Neural progenitor cell (in vitro differentiated cells): Measurements from ENCODE around the gene OR2T2.
"Not testable (repeated sequence)": the region's sequence is repeated elsewhere in the genome, so short reads cannot be mapped to it uniquely, and the experiment has no call there.

Experiments used
- EZH2 ChIP-seq: fragments of 200-600 bp; sonication (generic); IDR thresholded peaks from 2 replicates; pipeline ENCODE4 v1.6.1; 2017; ENCODE audit warnings: antibody characterized with exemption, mild to moderate bottlenecking, moderate library complexity
- TF ChIP-seq, protein P1 (sequence below): fragments of 200-600 bp; sonication (generic); IDR thresholded peaks from 2 replicates; pipeline ENCODE4 v1.5.1; 2017; ENCODE audit warnings: antibody characterized with exemption, mild to moderate bottlenecking

GRCh38 chr1:248449821-248450465 is 4.5 kb downstream of the OR2T2 start:
- TF ChIP-seq, protein P1, sequence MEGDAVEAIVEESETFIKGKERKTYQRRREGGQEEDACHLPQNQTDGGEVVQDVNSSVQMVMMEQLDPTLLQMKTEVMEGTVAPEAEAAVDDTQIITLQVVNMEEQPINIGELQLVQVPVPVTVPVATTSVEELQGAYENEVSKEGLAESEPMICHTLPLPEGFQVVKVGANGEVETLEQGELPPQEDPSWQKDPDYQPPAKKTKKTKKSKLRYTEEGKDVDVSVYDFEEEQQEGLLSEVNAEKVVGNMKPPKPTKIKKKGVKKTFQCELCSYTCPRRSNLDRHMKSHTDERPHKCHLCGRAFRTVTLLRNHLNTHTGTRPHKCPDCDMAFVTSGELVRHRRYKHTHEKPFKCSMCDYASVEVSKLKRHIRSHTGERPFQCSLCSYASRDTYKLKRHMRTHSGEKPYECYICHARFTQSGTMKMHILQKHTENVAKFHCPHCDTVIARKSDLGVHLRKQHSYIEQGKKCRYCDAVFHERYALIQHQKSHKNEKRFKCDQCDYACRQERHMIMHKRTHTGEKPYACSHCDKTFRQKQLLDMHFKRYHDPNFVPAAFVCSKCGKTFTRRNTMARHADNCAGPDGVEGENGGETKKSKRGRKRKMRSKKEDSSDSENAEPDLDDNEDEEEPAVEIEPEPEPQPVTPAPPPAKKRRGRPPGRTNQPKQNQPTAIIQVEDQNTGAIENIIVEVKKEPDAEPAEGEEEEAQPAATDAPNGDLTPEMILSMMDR, result not testable (repeated sequence)
- TF ChIP-seq EZH2, result not testable (repeated sequence)
